H1 (cell line): ENCODE data around the gene KIFC1. TPM values are rescaled to one million over a fixed set of nuclear protein-coding genes. Genes with fewer than 3 reads are reported as not detected.

Source experiments
- CTCF ChIA-PET: fragments of 300-600 bp; sonication (Branson Sonifier 250); formaldehyde crosslinking; loops from one replicate; lab custom pipeline; 2021; ENCODE audit not compliant: partially characterized antibody; lab: Charles Lee
- POLR2A ChIA-PET: fragments of 300-600 bp; sonication (Branson Sonifier 250); formaldehyde crosslinking; loops from one replicate; lab custom pipeline; 2021; ENCODE audit warnings: inconsistent platforms; ENCODE audit not compliant: partially characterized antibody; lab: Charles Lee
- DNase-seq, 2 experiments: peaks; one replicate each; pipeline versions ENCODE4 v3.0.0 to v3.0.0-alpha.2; 2010 to 2022; ENCODE audit warnings: low spot score in 2 of 2, low read depth in 1 of 2, mixed read lengths in 1 of 2
- FAIRE-seq: peaks from 2 replicates; lab custom pipeline; 2011; peaks lifted over from hg19 to GRCh38; lab: Jason Lieb, UNC
- H2AFZ ChIP-seq: 2 replicates; pipeline ENCODE4 v1.8.1; 2012; ENCODE audit warnings: low read length, inconsistent platforms
- H2AK5ac ChIP-seq: 2 replicates; pipeline ENCODE4 v1.6.1; 2013; ENCODE audit warnings: low read depth, low read length
- H2BK120ac ChIP-seq: replicated peaks from 2 replicates; pipeline ENCODE3; 2013; ENCODE audit warnings: low read depth, low read length, inconsistent platforms
- H2BK12ac ChIP-seq: 2 replicates; pipeline ENCODE4 v1.6.1; 2013; ENCODE audit warnings: low read depth, low read length
- H2BK15ac ChIP-seq: 2 replicates; pipeline ENCODE4 v1.6.1; 2013; ENCODE audit warnings: low read length
- H2BK20ac ChIP-seq: 2 replicates; pipeline ENCODE4 v1.6.1; 2013; ENCODE audit warnings: low read length
- H2BK5ac ChIP-seq: 2 replicates; pipeline ENCODE4 v1.6.1; 2013; ENCODE audit warnings: low read depth, low read length
- H3K14ac ChIP-seq: 2 replicates; pipeline ENCODE4 v1.6.1; 2013; ENCODE audit warnings: inconsistent platforms; ENCODE audit not compliant: insufficient read length
- H3K18ac ChIP-seq: 2 replicates; pipeline ENCODE4 v1.6.1; 2013; ENCODE audit warnings: low read length; ENCODE audit errors: extremely low read depth
- H3K23ac ChIP-seq: 2 replicates; pipeline ENCODE4 v1.6.1; 2013; ENCODE audit warnings: inconsistent platforms; ENCODE audit not compliant: insufficient read length
- H3K23me2 ChIP-seq: 2 replicates; pipeline ENCODE4 v1.6.1; 2013; ENCODE audit warnings: low read depth, low read length
- H3K27ac ChIP-seq: 2 replicates; pipeline ENCODE4 v1.6.1; 2011; ENCODE audit warnings: low read depth, low read length, inconsistent platforms
- H3K27me3 ChIP-seq, 4 experiments: replicated peaks in 1 of 4; 1 replicate in 1 of 4; 2 replicates in 3 of 4; pipeline versions ENCODE4 v1.6.1 to v1.8.1; 2011 to 2013; ENCODE audit warnings: low read length in 3 of 4, mild to moderate bottlenecking in 3 of 4, inconsistent platforms in 2 of 4, mixed read lengths in 2 of 4, moderate library complexity in 1 of 4; ENCODE audit not compliant: control insufficient read depth in 3 of 4, insufficient read depth in 3 of 4; ENCODE audit errors: extremely low read depth in 1 of 4
- H3K36me3 ChIP-seq, 4 experiments: 2 replicates each; pipeline versions ENCODE4 v1.6.1 to v1.8.1; 2011 to 2013; ENCODE audit warnings: mild to moderate bottlenecking in 4 of 4, low read length in 3 of 4, moderate library complexity in 2 of 4, control low read depth in 1 of 4, inconsistent platforms in 1 of 4; ENCODE audit not compliant: insufficient read depth in 4 of 4, control insufficient read depth in 2 of 4
- H3K4ac ChIP-seq: replicated peaks from 2 replicates; pipeline ENCODE3; 2013; ENCODE audit warnings: low read length, low read depth, mixed read lengths, inconsistent platforms; ENCODE audit not compliant: insufficient read length
- H3K4me1 ChIP-seq, 4 experiments: replicated peaks in 1 of 4; 1 replicate in 1 of 4; 2 replicates in 3 of 4; pipeline versions ENCODE4 v1.6.1 to v1.8.1; 2011 to 2013; ENCODE audit warnings: low read length in 3 of 4, inconsistent platforms in 2 of 4, mixed read lengths in 1 of 4; ENCODE audit not compliant: insufficient read depth in 4 of 4, control insufficient read depth in 3 of 4
- H3K4me2 ChIP-seq, 2 experiments: 2 replicates each; pipeline versions ENCODE4 v1.6.1 to v1.8.1; 2011 to 2013; ENCODE audit warnings: low read depth in 2 of 2, low read length in 2 of 2, control low read depth in 1 of 2, inconsistent platforms in 1 of 2, mild to moderate bottlenecking in 1 of 2; ENCODE audit not compliant: insufficient read depth in 1 of 2
- H3K4me3 ChIP-seq, 4 experiments: fragments of 200-600, 300-600 bp in 1 of 4; sonication (generic), shearing (Covaris generic), sonication (Bioruptor Twin) in 1 of 4; 2 replicates each; pipeline versions ENCODE4 v1.5.1 to v1.8.1; 2011 to 2016; ENCODE audit warnings: low read length in 4 of 4, low read depth in 3 of 4, control low read depth in 2 of 4, inconsistent platforms in 2 of 4, mild to moderate bottlenecking in 2 of 4, mixed read lengths in 1 of 4, moderate library complexity in 1 of 4; ENCODE audit not compliant: insufficient read depth in 2 of 4; ENCODE audit errors: extremely low read depth in 1 of 4
- H3K56ac ChIP-seq: replicated peaks from 2 replicates; pipeline ENCODE3; 2013; ENCODE audit warnings: low read depth, mild to moderate bottlenecking, mixed read lengths, low read length, inconsistent platforms; ENCODE audit not compliant: insufficient read length
- H3K79me1 ChIP-seq: 2 replicates; pipeline ENCODE4 v1.6.1; 2013; ENCODE audit warnings: low read depth, low read length, control low read depth
- H3K79me2 ChIP-seq, 2 experiments: 2 replicates each; pipeline versions ENCODE4 v1.6.1 to v1.8.1; 2012 to 2013; ENCODE audit warnings: low read length in 2 of 2, mild to moderate bottlenecking in 2 of 2, inconsistent platforms in 1 of 2; ENCODE audit not compliant: insufficient read depth in 2 of 2, control insufficient read depth in 1 of 2
- H3K9ac ChIP-seq, 4 experiments: replicated peaks in 1 of 4; 1 replicate in 1 of 4; 2 replicates in 3 of 4; pipeline versions ENCODE4 v1.6.1 to v1.8.1; 2011 to 2013; ENCODE audit warnings: low read depth in 3 of 4, low read length in 3 of 4, control low read depth in 2 of 4, mild to moderate bottlenecking in 2 of 4, moderate library complexity in 2 of 4, inconsistent platforms in 1 of 4; ENCODE audit errors: extremely low read depth in 1 of 4
- H3K9me3 ChIP-seq, 2 experiments: 2 replicates each; pipeline versions ENCODE4 v1.6.1 to v1.8.1; 2012 to 2013; ENCODE audit warnings: mild to moderate bottlenecking in 2 of 2, moderate library complexity in 2 of 2, control low read depth in 1 of 2, inconsistent platforms in 1 of 2, low read depth in 1 of 2, low read length in 1 of 2, mixed read lengths in 1 of 2; ENCODE audit not compliant: insufficient read depth in 2 of 2
- H4K20me1 ChIP-seq, 2 experiments: replicated peaks in 1 of 2; 2 replicates each; pipeline versions ENCODE3 to v1.8.1; 2011 to 2013; ENCODE audit warnings: inconsistent platforms in 2 of 2, low read length in 2 of 2, mild to moderate bottlenecking in 1 of 2; ENCODE audit not compliant: insufficient read depth in 2 of 2, control insufficient read depth in 1 of 2
- H4K5ac ChIP-seq: 2 replicates; pipeline ENCODE4 v1.6.1; 2013; ENCODE audit warnings: low read length, low read depth, mixed read lengths, inconsistent platforms; ENCODE audit not compliant: insufficient read length
- H4K8ac ChIP-seq: 2 replicates; pipeline ENCODE4 v1.8.0; 2013; ENCODE audit warnings: mild to moderate bottlenecking, moderate library complexity, low read length, inconsistent platforms; ENCODE audit not compliant: insufficient read depth; ENCODE audit errors: extremely low read depth
- H4K91ac ChIP-seq: replicated peaks from 2 replicates; pipeline ENCODE3; 2013; ENCODE audit warnings: low read length, mixed read lengths, inconsistent platforms; ENCODE audit not compliant: insufficient read length
- BCL11A ChIP-seq, 2 experiments: IDR thresholded peaks; one replicate each; pipeline ENCODE4 v1.6.1; 2011; ENCODE audit warnings: low read depth in 2 of 2, low read length in 2 of 2, mild to moderate bottlenecking in 2 of 2
- BRCA1 ChIP-seq: IDR thresholded peaks from 2 replicates; pipeline ENCODE4 v1.6.1; 2012; ENCODE audit warnings: low read depth, low read length, improper control_type of control experiment
- CBX5 ChIP-seq: fragments of 300-800, 300-1000 bp; sonication (generic); IDR thresholded peaks from 2 replicates; pipeline ENCODE4 v1.7.1; 2016; ENCODE audit warnings: antibody characterized with exemption, low read length, low read depth
- CBX8 ChIP-seq: fragments of 300-800, 300-1000 bp; sonication (generic); IDR thresholded peaks from 2 replicates; pipeline ENCODE4 v1.7.1; 2016; ENCODE audit warnings: low read depth, low read length, borderline replicate concordance
- CEBPB ChIP-seq: IDR thresholded peaks from 2 replicates; pipeline ENCODE4 v1.6.1; 2012; ENCODE audit warnings: low read depth, low read length
- EGR1 ChIP-seq: IDR thresholded peaks from 2 replicates; pipeline ENCODE4 v1.6.1; 2011; ENCODE audit warnings: low read depth, low read length, borderline replicate concordance
- EP300 ChIP-seq, 2 experiments: IDR thresholded peaks; 1 replicate in 1 of 2; 2 replicates in 1 of 2; pipeline ENCODE4 v1.6.1; 2011 to 2012; ENCODE audit warnings: low read depth in 2 of 2, low read length in 2 of 2, mild to moderate bottlenecking in 2 of 2, borderline replicate concordance in 1 of 2, inconsistent platforms in 1 of 2, moderate library complexity in 1 of 2
- HDAC6 ChIP-seq: IDR thresholded peaks from one replicate; pipeline ENCODE4 v1.7.1; 2012; ENCODE audit warnings: low read depth, mild to moderate bottlenecking, inconsistent platforms, low read length, moderate library complexity
- JUND ChIP-seq: IDR thresholded peaks from 2 replicates; pipeline ENCODE4 v1.6.1; 2011; ENCODE audit warnings: mild to moderate bottlenecking, improper control_type of control experiment, low read length
- KDM4A ChIP-seq: IDR thresholded peaks from one replicate; pipeline ENCODE4 v1.7.1; 2012; ENCODE audit warnings: low read depth, mild to moderate bottlenecking, moderate library complexity, low read length, inconsistent platforms; ENCODE audit not compliant: severe bottlenecking
- KDM5A ChIP-seq: fragments of 200-600 bp; IDR thresholded peaks from 2 replicates; pipeline ENCODE4 v1.7.1; 2012; ENCODE audit warnings: mild to moderate bottlenecking, low read length, inconsistent platforms, mixed read lengths
- POLR2A ChIP-seq, 2 experiments: IDR thresholded peaks; 1 replicate in 1 of 2; 2 replicates in 1 of 2; pipeline ENCODE4 v1.6.1; 2011; ENCODE audit warnings: low read depth in 2 of 2, low read length in 2 of 2, mild to moderate bottlenecking in 2 of 2; ENCODE audit errors: control extremely low read depth in 1 of 2
- POLR2AphosphoS5 ChIP-seq: IDR thresholded peaks from 2 replicates; pipeline ENCODE4 v1.6.1; 2011; ENCODE audit warnings: low read depth, low read length
- SUZ12 ChIP-seq: fragments of 200-600 bp; sonication (generic); IDR thresholded peaks from 2 replicates; pipeline ENCODE4 v1.6.1; 2012; ENCODE audit warnings: mild to moderate bottlenecking, inconsistent platforms, low read length, moderate library complexity, mixed read lengths
- YY1 ChIP-seq: IDR thresholded peaks from 2 replicates; pipeline ENCODE4 v1.6.1; 2011; ENCODE audit warnings: low read depth, mild to moderate bottlenecking, low read length
- WGBS, 2 experiments: shearing (Covaris generic) in 1 of 2; methylation state at CpG; one replicate each; pipeline versions ENCODE4 v1.1.6 to v1.1.7; 2013 to 2015; ENCODE audit warnings: low lambda C conversion rate in 2 of 2, mixed read lengths in 2 of 2, inconsistent platforms in 1 of 2, low coverage in 1 of 2, missing lambda C conversion rate in 1 of 2; ENCODE audit not compliant: insufficient replicate concordance in 2 of 2, insufficient coverage in 1 of 2, insufficient read length in 1 of 2; ENCODE audit errors: extremely low coverage in 1 of 2, missing lambda C conversion rate in 1 of 2; 5-methylcytosine and 5-hydroxymethylcytosine counted together
- polyA plus RNA-seq, 7 experiments: library from polyadenylated mRNA; depleted of rRNA in 3 of 7; stranded (reverse) in 5 of 7; unstranded in 2 of 7; fragments of >200 nt in 5 of 7; fragments of 200-250 nt in 2 of 7; gene quantifications; 1 replicate in 5 of 7; 2 replicates in 1 of 7; 4 replicates in 1 of 7; pipeline versions ENCODE4 v1.2.1 to v1.2.3, GENCODE V29; 2011 to 2013; ENCODE audit warnings: missing spikeins in 2 of 7, mixed read lengths in 2 of 7
- total RNA-seq: library from RNA; stranded (reverse); fragmentation: NEBNext Ultra II Directional; extraction: Animal tissue kit (Norgen Biotek cat#: 25700); gene quantifications from 2 replicates; pipeline ENCODE4 v1.2.1, GENCODE V29; 2021

The KIFC1 gene
- total and polyA plus RNA-seq, 2 of the 8 experiments (the other 6 are each of a cell fraction or from before 2014, with no cell fraction given), result 46.6 to 64.3 TPM

GRCh38 chr6:33423777-33424176 is 32.2 kb downstream of the KIFC1 start:
- Histone ChIP-seq H3K23ac (no peak overlapping the region), H3K56ac (no peak overlapping the region), H3K18ac (no peak overlapping the region), H3K4ac (no peak overlapping the region), H3K14ac (no peak overlapping the region), H4K91ac (no peak overlapping the region), H3K9me3 (no peaks in the 10 kb centered on the region), H4K20me1 (peaks cover 0 to 6% of the 10 kb centered on the region in 2 experiments), H3K4me1 (peaks cover 8 to 37% (median 13%) of the 10 kb centered on the region in 4 experiments), H3K4me3 (no peak overlapping the region), H2AFZ (no peak overlapping the region), H3K27me3 (no peaks in the 10 kb centered on the region), H2BK20ac (no peak overlapping the region), H3K4me2 (no peak overlapping the region; a peak in 1 of 4 replicates), H3K9ac (no peak overlapping the region), H2BK120ac (no peak overlapping the region), H4K8ac (no peak overlapping the region), H3K23me2 (peaks cover 24% of the 10 kb centered on the region), H3K79me2 (peaks cover 13 to 57% of the 10 kb centered on the region in 2 experiments), H2BK5ac (no peak overlapping the region), H3K27ac (no peak overlapping the region), H2BK12ac (no peak overlapping the region), H4K5ac (no peak overlapping the region), H2BK15ac (no peak overlapping the region), H2AK5ac (no peak overlapping the region), H3K36me3 (peaks cover 0 to 11% (median 8%) of the 10 kb centered on the region in 4 experiments; a peak in 5 of 8 replicates), H3K79me1 (peaks cover 10% of the 10 kb centered on the region)
- CTCF ChIA-PET, result interaction anchor here (2.1 to 4.4 kb wide), 3 partner anchors 8 to 67 kb away, joined by 5 to 37 read pairs (median 8); partner anchors contain the start of gene CUTA
- FAIRE-seq (no peak), DNase-seq (no peak)
- TF ChIP-seq HDAC6 (no peak), BRCA1 (no peak), CEBPB (no peak), JUND (no peak), CBX5 (no peak), BCL11A (IDR thresholded peaks at IDR 0.05; ENCODE audit: low read depth in 2 of 2, low read length in 2 of 2) (no peak), YY1 (no peak), EGR1 (no peak), POLR2AphosphoS5 (no peak), SUZ12 (no peak), CBX8 (no peak), EP300 (IDR thresholded peaks at IDR 0.05; ENCODE audit: borderline replicate concordance in 1 of 2, low read depth in 2 of 2, low read length in 2 of 2) (no peak), KDM4A (no peak), POLR2A (IDR thresholded peaks at IDR 0.05; ENCODE audit: control extremely low read depth in 1 of 2, low read depth in 2 of 2, low read length in 2 of 2) (no peak), KDM5A (no peak)
- POLR2A ChIA-PET, result interaction anchor here (1.4 to 3.6 kb wide), 2 partner anchors 16 to 31 kb away, joined by 4 to 21 read pairs; partner anchors contain the start of gene ZBTB9
- WGBS, 2 experiments, result 78% methylated on average over 2 of the region's 2 CpGs; no CpG with 5 or more reads in 1 of the 2 experiments
